Measurements from ENCODE around the gene CIZ1. TPM values are rescaled to one million over a fixed set of nuclear protein-coding genes. Genes with fewer than 3 reads are reported as not detected.

The CIZ1 gene
- total RNA-seq, 1 donor from 2014 or later: 150 TPM

DNA sequence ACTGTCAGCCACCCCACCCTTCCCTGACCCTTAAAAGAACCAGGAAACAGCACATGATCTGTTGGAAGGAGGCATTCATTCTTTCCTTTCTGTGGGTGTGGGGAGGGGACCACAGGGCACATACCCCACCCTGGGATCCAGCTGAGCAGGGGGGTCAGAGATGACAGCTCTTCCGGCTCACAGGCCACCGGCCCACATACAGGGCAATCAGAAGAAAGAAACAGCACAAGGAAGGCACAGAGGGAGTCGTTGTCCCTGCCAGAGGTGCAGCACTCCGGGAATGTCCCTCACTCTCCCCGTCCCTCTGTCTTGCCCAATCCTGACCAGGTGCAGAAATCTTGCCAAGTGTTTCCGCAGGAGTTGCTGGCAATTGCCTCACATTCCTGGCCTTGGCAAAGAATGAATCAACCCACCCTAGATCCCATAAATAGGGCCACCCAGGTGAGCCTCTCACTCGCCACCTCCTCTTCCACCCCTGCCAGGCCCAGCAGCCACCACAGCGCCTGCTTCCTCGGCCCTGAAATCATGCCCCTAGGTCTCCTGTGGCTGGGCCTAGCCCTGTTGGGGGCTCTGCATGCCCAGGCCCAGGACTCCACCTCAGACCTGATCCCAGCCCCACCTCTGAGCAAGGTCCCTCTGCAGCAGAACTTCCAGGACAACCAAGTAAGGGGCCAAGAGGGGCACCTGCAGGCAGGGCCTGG is 42.2 kb downstream of the CIZ1 start, which contains the start of gene LCN2:
Gene LCN2 (plus strand): TSS at position 453 of the 701 bp plus-strand sequence. CDS start 73 bp downstream, at position 526.
- intact Hi-C loops (cut with micrococcal nuclease): no loop called here
- no peak for DNase-seq (ENCODE audit: low spot score)
- no peak within 1 kb of the TSS for H3K27ac Mint-ChIP-seq
- peaks cover 3% of the 10 kb centered on the region for H3K4me1 Mint-ChIP-seq (ENCODE audit: low read depth)
- H3K4me3 Mint-ChIP-seq (ENCODE audit: low read depth): no peak within 1 kb of the TSS
- H3K36me3 Mint-ChIP-seq (ENCODE audit: low read depth): no peaks in the 10 kb centered on the region
- H3K9me3 Mint-ChIP-seq: no peaks in the 10 kb centered on the region
- no peaks in the 10 kb centered on the region for H3K27me3 Mint-ChIP-seq (ENCODE audit: low read depth)

DNA sequence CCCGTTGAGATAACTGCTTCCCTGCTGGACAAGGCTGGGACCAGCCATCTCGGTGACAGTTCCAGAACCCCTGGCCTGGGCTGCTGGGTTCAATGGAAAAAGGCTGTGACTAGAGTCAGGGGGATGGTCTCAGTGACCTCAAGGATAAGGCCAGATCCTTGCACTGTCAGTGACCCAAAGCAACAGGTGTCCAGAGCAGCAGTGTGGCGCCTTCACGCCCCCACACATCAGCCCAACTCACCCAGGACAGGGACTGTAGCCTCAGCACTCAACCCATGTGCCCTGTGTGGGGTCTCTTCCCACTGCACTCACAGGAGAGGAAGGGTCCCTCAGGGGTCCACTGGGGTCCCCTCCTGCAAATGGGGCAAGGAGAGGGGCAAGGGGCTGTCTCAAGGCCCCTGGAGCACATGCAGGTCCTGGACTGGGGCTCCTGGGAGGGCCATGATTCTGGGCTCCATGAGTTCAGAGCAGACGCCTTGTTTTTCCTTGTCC is 42.8 kb downstream of the CIZ1 start:
- Mint-ChIP-seq H3K4me3 (ENCODE audit: low read depth) (no peak overlapping the region), H3K4me1 (ENCODE audit: low read depth) (peaks cover 3% of the 10 kb centered on the region), H3K36me3 (ENCODE audit: low read depth) (no peaks in the 10 kb centered on the region), H3K27me3 (ENCODE audit: low read depth) (no peaks in the 10 kb centered on the region), H3K9me3 (no peaks in the 10 kb centered on the region), H3K27ac (no peak overlapping the region)
- intact Hi-C loops (cut with micrococcal nuclease): no loop called here
- no peak for DNase-seq (ENCODE audit: low spot score)

DNA sequence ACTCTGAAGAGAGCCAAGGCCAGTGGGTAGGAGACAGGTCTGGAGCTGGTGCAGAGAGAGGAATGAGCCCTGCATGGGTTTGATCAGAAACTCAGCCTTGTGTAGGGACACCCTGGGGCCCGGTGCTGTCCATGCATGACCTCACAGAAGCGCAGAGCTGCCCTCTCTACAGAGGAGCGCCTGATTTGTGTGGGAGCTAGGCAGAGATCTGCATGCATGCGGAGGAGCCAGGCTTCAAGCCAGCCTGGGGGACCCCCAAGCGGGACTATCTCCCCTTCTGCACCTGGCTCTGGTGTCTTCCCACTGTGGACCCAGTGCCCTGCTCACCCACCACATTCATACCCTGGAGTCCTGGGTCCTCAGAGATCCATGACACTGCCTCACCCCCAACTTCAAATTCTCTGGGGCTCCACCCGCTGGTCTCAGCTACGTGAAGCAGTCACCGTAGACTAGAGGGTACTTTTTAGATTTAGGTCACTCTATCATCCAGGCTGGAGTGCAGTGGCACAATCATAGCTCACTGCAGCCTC is 44.7 kb downstream of the CIZ1 start:
- intact Hi-C loops (cut with micrococcal nuclease): no loop called here
- no peak overlapping the region for H3K27ac Mint-ChIP-seq
- H3K4me1 Mint-ChIP-seq (ENCODE audit: low read depth): peaks cover 7% of the 10 kb centered on the region

DNA sequence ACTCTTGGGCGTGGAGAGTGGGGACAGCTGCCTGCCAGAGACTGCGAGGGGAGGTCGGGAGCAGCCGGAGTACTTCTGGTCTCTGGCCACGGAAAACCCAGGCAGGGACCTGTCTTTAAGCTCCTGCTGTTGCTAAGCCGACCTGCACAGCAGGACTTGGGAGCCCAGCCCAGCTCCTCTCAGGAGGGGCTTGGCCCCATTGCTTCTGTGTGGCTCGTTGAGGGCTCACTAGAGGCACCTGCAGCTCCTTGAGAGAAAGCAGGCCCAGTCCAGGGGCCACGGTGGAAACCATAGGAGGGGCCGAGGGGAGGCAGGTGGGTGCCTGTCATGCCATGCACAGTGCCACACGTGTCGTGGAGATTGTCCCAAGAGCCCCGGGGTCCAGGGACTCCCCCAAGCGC is 45.4 kb downstream of the CIZ1 start:
- Mint-ChIP-seq H3K4me1 (ENCODE audit: low read depth) (peaks cover 7% of the 10 kb centered on the region), H3K4me3 (ENCODE audit: low read depth) (no peak overlapping the region), H3K27ac (no peak overlapping the region), H3K9me3 (no peaks in the 10 kb centered on the region), H3K36me3 (ENCODE audit: low read depth) (no peaks in the 10 kb centered on the region), H3K27me3 (ENCODE audit: low read depth) (no peaks in the 10 kb centered on the region)
- DNase-seq (ENCODE audit: low spot score): no peak
- intact Hi-C loops (cut with micrococcal nuclease): no loop called here

More for the DNA sequence above, 44.7 kb downstream of the CIZ1 start:
- H3K27me3 Mint-ChIP-seq (ENCODE audit: low read depth): no peaks in the 10 kb centered on the region
- DNase-seq (ENCODE audit: low spot score): no peak
- no peak overlapping the region for H3K4me3 Mint-ChIP-seq (ENCODE audit: low read depth)
- H3K36me3 Mint-ChIP-seq (ENCODE audit: low read depth): no peaks in the 10 kb centered on the region
- no peaks in the 10 kb centered on the region for H3K9me3 Mint-ChIP-seq

DNA sequence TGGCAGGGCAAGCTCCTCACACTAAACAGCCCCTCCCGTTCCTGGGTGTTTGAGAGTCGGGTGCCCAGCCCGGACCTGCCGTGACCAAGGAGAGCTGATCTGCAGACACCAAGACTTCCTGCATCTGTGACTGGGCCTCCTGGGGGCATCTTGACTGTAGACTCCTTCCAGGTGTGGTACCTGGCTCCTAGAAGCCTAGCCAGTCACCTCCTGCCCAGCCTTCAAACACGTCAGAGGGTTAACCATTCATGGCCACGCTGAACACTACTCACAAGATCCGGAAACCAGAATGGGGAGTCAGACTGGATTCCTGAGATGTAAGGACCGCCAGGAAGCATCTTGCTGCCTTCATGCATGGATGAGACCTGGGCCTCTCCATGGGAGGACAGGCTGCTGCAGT is 45.8 kb downstream of the CIZ1 start:
- intact Hi-C loops (cut with micrococcal nuclease): no loop called here
- H3K4me1 Mint-ChIP-seq (ENCODE audit: low read depth): peaks cover 7% of the 10 kb centered on the region
- DNase-seq (ENCODE audit: low spot score): no peak
- no peaks in the 10 kb centered on the region for H3K9me3 Mint-ChIP-seq
- no peak overlapping the region for H3K27ac Mint-ChIP-seq
- H3K4me3 Mint-ChIP-seq (ENCODE audit: low read depth): no peak overlapping the region
- H3K36me3 Mint-ChIP-seq (ENCODE audit: low read depth): no peaks in the 10 kb centered on the region
- H3K27me3 Mint-ChIP-seq (ENCODE audit: low read depth): no peaks in the 10 kb centered on the region

DNA sequence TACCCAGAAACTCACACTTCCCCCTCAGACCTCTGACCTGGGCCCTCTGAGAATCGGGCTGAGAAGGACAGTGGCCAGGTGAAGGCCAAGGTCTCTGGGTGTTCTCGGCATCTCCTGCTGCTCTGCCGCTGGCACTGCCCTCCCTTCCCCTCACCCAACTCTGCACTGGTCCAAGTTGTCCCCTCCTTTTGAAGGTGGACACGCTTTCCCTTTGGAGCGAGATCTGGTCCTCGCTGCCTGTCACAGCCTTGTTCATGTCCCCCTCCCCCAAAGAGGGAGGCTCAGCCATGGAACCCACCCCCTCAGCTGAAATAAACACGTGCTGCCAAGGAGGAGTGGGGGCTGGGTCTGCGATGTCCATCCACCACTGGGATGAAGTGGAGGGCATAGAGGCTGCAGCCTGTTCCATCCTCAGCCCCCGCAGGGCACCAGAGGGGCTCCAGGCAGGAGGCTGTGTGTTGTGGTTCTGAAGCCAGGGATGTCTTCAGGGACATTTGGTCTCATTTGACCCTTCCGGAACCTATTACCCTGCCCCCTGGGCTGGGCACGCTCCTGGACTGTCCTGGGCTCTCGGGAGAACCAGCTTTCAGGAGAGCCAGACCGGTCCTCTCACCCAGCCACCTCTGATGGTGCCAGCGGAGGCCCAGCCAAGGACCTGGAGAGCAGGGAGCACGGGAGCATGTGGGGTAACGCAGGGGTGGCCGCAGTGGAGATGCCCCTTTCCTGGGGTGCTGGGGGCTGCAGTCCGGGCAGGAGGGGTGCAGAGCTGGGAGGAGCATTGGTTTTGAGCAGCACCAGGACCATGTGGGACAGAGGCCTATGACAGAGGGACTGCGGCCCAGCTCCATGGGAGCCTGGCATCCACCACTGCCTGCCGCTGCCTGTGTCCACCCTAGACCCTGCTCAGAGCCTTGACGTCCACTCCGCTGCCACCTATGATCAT is 46.9 kb downstream of the CIZ1 start:
- no peak overlapping the region for H3K27ac Mint-ChIP-seq
- H3K27me3 Mint-ChIP-seq (ENCODE audit: low read depth): no peaks in the 10 kb centered on the region
- H3K4me3 Mint-ChIP-seq (ENCODE audit: low read depth): no peak overlapping the region
- no peaks in the 10 kb centered on the region for H3K9me3 Mint-ChIP-seq
- DNase-seq (ENCODE audit: low spot score): no peak
- intact Hi-C loops (cut with micrococcal nuclease): no loop called here
- H3K36me3 Mint-ChIP-seq (ENCODE audit: low read depth): no peaks in the 10 kb centered on the region
- peaks cover 4% of the 10 kb centered on the region for H3K4me1 Mint-ChIP-seq (ENCODE audit: low read depth)

DNA sequence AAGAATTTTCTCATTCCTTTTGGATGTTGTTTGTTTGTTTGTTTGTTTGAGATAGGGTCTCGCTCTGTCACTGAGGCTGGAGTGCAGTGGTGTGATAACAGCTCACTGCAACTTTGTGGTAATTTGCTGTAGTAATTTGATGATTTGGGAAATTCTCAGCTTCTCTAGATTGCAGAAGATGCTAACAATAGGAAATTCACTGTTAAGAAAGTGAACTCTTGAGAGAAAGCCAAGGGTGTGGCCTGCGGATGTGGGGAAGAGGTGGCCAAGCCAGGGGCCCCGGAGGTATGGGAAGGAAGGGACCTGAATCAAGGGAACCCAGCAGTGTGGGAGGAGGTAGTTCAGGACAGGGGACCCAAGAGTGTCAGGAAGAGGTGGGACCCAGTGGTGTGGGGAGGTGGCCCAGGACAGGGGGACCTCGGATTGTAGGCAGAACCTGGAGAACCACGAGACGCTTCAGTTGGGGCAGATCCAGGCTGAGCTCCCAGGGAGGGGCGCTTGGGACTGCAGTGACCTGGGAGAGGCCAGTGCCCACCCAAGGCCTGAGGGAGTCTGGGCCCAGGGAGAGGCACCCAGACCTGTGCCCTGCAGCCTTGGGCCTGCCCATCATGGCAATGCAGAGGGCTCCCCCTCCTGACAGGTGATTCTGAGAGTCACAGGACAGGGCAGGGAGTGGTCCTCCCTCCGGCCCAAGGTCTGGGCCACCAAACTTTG is 47.7 kb downstream of the CIZ1 start:
- Mint-ChIP-seq H3K9me3 (no peaks in the 10 kb centered on the region), H3K4me3 (ENCODE audit: low read depth) (no peak overlapping the region), H3K27me3 (ENCODE audit: low read depth) (no peaks in the 10 kb centered on the region), H3K27ac (no peak overlapping the region), H3K36me3 (ENCODE audit: low read depth) (no peaks in the 10 kb centered on the region), H3K4me1 (ENCODE audit: low read depth) (peaks cover 4% of the 10 kb centered on the region)
- intact Hi-C loops (cut with micrococcal nuclease): no loop called here
- DNase-seq (ENCODE audit: low spot score): no peak

DNA sequence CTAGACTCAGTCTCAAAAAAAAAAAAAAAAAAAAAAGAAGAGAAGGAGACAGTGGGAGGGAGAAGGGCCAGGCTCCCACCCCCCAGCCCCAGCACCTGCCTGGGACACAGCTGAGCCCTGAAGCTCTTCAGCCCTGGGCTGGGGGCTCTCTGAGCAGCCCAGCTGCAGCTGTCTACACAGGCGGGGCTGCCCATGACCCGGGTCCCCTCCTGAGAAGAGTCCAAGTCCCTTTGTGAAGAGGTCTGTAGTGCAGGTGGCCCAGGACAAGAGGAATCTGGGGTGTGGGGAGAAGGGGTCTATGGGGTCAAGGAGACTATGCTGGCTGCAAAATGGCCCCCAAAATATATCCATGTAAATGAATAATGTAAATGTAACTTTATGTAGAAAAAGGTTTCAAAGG is 48.8 kb downstream of the CIZ1 start:
- Mint-ChIP-seq H3K4me1 (ENCODE audit: low read depth) (peaks cover 4% of the 10 kb centered on the region), H3K27me3 (ENCODE audit: low read depth) (no peaks in the 10 kb centered on the region), H3K27ac (no peak overlapping the region), H3K4me3 (ENCODE audit: low read depth) (no peak overlapping the region), H3K9me3 (no peaks in the 10 kb centered on the region), H3K36me3 (ENCODE audit: low read depth) (no peaks in the 10 kb centered on the region)
- intact Hi-C loops (cut with micrococcal nuclease): no loop called here
- no peak for DNase-seq (ENCODE audit: low spot score)

DNA sequence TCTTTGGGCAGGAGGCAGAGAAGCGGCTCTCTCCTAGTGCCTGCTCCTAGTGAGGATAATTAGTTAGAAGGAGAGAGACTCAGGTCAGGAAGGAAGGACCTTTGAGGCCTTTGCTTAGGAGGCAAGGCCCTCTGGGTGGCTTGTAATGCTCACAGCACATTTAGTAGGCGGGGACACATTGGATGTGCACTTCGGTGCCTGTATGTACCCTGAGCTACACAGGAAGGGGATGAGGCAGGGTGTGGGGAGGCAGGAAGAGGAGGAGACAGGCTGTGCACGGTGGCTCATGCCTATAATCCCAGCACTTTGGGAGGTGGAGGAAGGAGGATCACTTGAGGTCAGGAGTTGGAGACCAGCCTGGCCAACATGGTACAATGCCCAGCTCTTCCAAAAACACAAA is 49.3 kb downstream of the CIZ1 start:
- H3K27me3 Mint-ChIP-seq (ENCODE audit: low read depth): no peaks in the 10 kb centered on the region
- H3K9me3 Mint-ChIP-seq: no peaks in the 10 kb centered on the region
- no peak overlapping the region for H3K4me3 Mint-ChIP-seq (ENCODE audit: low read depth)
- no peaks in the 10 kb centered on the region for H3K36me3 Mint-ChIP-seq (ENCODE audit: low read depth)
- peak; percentile 37 for DNase-seq (ENCODE audit: low spot score)
- H3K4me1 Mint-ChIP-seq (ENCODE audit: low read depth): peaks cover 4% of the 10 kb centered on the region
- intact Hi-C loops (cut with micrococcal nuclease): no loop called here
- peak overlapping the region; percentile 58 for H3K27ac Mint-ChIP-seq

DNA sequence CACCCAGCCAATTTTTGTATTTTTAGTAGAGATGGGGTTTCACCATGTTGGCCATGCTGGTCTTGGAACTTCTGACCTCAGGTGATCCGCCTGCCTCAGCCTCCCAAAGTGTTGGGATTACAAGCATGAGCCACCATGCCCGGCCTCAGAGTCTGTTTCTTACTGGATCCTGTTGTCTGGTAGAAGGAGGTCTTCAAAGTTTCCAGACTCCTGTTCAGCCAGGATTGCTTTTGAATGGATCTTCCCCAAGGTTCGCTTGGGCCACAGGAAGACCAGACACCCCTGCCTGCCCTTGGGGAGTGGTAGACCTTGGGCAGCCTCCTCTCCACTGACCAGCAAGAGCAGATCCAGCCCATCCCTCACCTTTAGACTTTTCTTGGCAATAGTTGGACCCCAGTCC is 49.8 kb downstream of the CIZ1 start:
- Mint-ChIP-seq H3K27ac (no peak overlapping the region), H3K27me3 (ENCODE audit: low read depth) (no peaks in the 10 kb centered on the region), H3K9me3 (no peaks in the 10 kb centered on the region), H3K4me1 (ENCODE audit: low read depth) (peaks cover 4% of the 10 kb centered on the region), H3K36me3 (ENCODE audit: low read depth) (no peaks in the 10 kb centered on the region), H3K4me3 (ENCODE audit: low read depth) (no peak overlapping the region)
- no peak for DNase-seq (ENCODE audit: low spot score)
- intact Hi-C loops (cut with micrococcal nuclease): no loop called here

DNA sequence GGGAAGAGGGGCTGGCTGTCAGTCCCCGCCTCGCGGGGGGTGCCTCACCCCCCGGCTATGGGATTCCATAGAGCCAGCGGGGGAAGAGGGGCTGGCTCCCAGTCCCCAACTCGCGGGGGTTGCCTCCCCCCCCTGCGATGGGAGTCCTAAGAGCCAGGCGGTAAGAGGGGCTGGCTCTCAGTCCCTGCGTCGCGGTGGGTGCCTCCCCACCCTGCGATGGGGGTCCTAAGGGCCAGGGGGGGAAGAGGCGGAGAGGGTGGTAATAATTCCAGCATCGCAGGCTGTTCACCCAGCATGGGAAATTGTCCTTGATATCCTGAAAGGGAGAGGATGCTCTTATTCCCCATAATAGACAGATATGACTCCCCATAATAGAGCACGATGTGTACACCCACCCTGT is 51.8 kb downstream of the CIZ1 start:
- Mint-ChIP-seq H3K4me3 (ENCODE audit: low read depth) (no peak overlapping the region), H3K36me3 (ENCODE audit: low read depth) (no peaks in the 10 kb centered on the region), H3K4me1 (ENCODE audit: low read depth) (peaks cover 6% of the 10 kb centered on the region), H3K9me3 (no peaks in the 10 kb centered on the region), H3K27ac (no peak overlapping the region), H3K27me3 (ENCODE audit: low read depth) (peaks cover 12% of the 10 kb centered on the region)
- DNase-seq (ENCODE audit: low spot score): no peak
- intact Hi-C loops (cut with micrococcal nuclease): no loop called here

DNA sequence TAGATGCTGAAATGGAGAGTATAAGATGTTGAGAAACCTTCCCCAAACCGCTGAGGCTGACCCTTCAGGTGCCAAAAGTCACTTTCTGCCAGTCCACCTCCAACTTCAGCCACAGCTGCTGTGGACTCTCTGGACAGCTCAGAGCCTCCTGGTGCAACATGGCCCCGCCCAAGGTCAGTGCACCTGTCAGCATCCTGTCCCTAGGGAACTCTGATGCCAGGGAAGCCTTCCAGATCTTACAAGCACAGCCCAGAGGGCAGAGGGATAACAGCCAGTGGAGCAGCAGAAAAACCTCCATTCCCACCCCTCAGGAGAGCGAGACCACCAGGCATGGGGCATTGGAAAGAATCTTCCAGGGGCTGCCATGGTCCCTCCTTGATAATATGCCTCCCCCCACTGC is 53.4 kb downstream of the CIZ1 start:
- Mint-ChIP-seq H3K27ac (no peak overlapping the region), H3K4me3 (ENCODE audit: low read depth) (no peak overlapping the region), H3K27me3 (ENCODE audit: low read depth) (peaks cover 27% of the 10 kb centered on the region), H3K36me3 (ENCODE audit: low read depth) (no peaks in the 10 kb centered on the region), H3K4me1 (ENCODE audit: low read depth) (peaks cover 9% of the 10 kb centered on the region), H3K9me3 (no peaks in the 10 kb centered on the region)
- DNase-seq (ENCODE audit: low spot score): no peak
- intact Hi-C loops (cut with micrococcal nuclease): no loop called here
